Measurements from ENCODE around the gene FBXL13.

The FBXL13 gene

GRCh38 chr7:103073989-103074518 lies 542 bp downstream of the FBXL13 start:
- TF ChIP-seq USF1 (IDR thresholded peaks at IDR 0.05), result no peak
- TF ChIP-seq, protein P1, sequence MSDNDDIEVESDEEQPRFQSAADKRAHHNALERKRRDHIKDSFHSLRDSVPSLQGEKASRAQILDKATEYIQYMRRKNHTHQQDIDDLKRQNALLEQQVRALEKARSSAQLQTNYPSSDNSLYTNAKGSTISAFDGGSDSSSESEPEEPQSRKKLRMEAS (IDR thresholded peaks at IDR 0.05), result 0 out of 2 replicates have a peak, but pooled peaks have one; percentile 8

DNA sequence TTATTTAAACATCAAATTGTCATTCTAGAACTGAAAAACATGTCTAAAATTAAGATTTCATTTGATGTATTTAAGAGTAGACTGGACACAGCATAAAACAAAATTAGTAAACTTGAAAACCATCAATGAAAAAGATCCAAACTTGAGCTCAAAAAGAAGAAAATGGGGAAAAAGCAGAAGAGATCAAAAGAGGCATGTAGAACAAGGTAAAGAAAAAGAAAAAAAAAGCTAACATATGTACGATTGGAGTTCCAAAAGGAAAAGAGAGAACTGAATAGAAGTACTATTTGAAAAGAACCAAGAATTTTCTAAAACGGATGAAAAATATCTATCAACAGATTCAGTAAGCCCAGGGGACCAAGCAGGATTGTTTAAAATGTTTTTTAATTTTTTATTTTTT lies 3.6 kb downstream of the FBXL13 start:
- no peak for TF ChIP-seq USF1 (IDR thresholded peaks at IDR 0.05)
- no peak for TF ChIP-seq CREB1 (IDR thresholded peaks at IDR 0.05; ENCODE audit: low read depth)
- no peak for TF ChIP-seq FOXM1 (IDR thresholded peaks at IDR 0.05; ENCODE audit: borderline replicate concordance, low read depth)
- TF ChIP-seq EGR1 (IDR thresholded peaks at IDR 0.05), result no peak
- TF ChIP-seq TEAD4 (IDR thresholded peaks at IDR 0.05), result no peak
- no peak for TF ChIP-seq TCF12 (IDR thresholded peaks at IDR 0.05; ENCODE audit: low read depth)
- no peak for TF ChIP-seq NFIC (IDR thresholded peaks at IDR 0.05)
- no peak for TF ChIP-seq RAD21 (IDR thresholded peaks at IDR 0.05; ENCODE audit: low read depth)
- TF ChIP-seq REST (IDR thresholded peaks at IDR 0.05; ENCODE audit: low read depth), result no peak
- TF ChIP-seq EP300 (IDR thresholded peaks at IDR 0.05; ENCODE audit: borderline replicate concordance), result no peak
- no peak for TF ChIP-seq CEBPB (IDR thresholded peaks at IDR 0.05)
- no peak for TF ChIP-seq TAF1 (IDR thresholded peaks at IDR 0.05; ENCODE audit: low read depth)

DNA sequence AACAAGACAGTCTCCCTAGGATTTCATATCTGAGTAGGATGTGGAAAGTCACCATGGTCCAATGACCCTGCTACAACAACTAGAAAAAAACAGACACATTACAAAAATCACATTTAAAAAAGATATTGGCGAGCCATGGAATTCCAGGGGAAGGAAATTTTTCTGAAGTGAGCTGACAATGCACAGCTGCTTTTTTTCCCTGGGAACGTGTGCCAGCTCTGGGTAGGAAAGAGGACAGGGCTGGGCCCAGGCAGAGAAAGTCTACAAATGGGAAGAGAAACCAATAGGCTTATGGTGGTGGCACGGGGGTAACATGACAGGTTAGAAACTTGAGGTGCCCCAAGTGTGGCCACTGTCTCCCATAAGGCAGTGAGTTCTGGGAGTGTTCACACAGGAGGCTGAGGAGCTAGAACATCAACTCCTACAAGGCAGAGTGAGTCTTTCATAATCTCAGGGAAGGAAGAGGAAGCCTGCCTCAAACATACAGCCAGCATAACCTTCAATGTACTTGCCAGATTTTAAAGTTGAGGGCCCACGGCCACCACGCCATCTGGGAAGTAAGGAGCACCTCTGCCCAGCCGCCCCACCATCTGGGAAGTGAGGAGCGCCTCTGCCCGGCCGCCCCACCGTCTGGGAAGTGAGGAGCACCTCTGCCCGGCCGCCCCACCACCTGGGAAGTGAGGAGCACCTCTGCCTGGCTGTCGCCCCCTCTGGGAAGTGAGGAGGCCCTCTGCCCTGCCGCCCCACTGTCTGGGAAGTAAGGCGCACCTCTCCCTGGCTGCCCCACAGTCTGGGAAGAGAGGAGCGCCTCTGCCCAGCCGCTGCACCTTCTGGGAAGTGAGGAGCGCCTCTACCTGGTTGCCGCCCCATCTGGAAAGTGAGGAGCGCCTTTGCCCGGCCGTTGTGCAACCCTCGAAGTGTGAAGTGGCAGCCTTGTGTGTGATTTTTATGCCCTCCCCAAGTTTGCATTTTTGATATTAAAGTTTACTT lies 5.9 kb downstream of the FBXL13 start:
- no peak for TF ChIP-seq FOXM1 (IDR thresholded peaks at IDR 0.05; ENCODE audit: borderline replicate concordance, low read depth)
- no peak for TF ChIP-seq TCF12 (IDR thresholded peaks at IDR 0.05; ENCODE audit: low read depth)

- TF ChIP-seq RAD21 (IDR thresholded peaks at IDR 0.05; ENCODE audit: low read depth) (peak; percentile 54), USF1 (IDR thresholded peaks at IDR 0.05) (no peak)
These were observed 8.9 kb downstream of the FBXL13 start for GRCh38 chr7:103065667-103066066.

- TF ChIP-seq TCF12 (IDR thresholded peaks at IDR 0.05; ENCODE audit: low read depth) (no peak), CEBPB (IDR thresholded peaks at IDR 0.05) (no peak), RAD21 (IDR thresholded peaks at IDR 0.05; ENCODE audit: low read depth) (no peak), USF1 (IDR thresholded peaks at IDR 0.05) (no peak), TAF1 (IDR thresholded peaks at IDR 0.05; ENCODE audit: low read depth) (no peak), TEAD4 (IDR thresholded peaks at IDR 0.05) (no peak), EGR1 (IDR thresholded peaks at IDR 0.05) (no peak), ZBTB7A (IDR thresholded peaks at IDR 0.05; ENCODE audit: low read depth) (no peak), CREB1 (IDR thresholded peaks at IDR 0.05; ENCODE audit: low read depth) (no peak), YY1 (IDR thresholded peaks at IDR 0.05; ENCODE audit: low read depth) (no peak)
- TF ChIP-seq, protein P1 (IDR thresholded peaks at IDR 0.05), result no peak
These were observed 10.7 kb downstream of the FBXL13 start for GRCh38 chr7:103063895-103064294.

- TF ChIP-seq REST (IDR thresholded peaks at IDR 0.05; ENCODE audit: low read depth), result no peak
These were observed 15.1 kb downstream of the FBXL13 start for GRCh38 chr7:103059471-103059870.

Data from Ishikawa (cell line).